Measurements from ENCODE around the gene IGFL1.

DNA sequence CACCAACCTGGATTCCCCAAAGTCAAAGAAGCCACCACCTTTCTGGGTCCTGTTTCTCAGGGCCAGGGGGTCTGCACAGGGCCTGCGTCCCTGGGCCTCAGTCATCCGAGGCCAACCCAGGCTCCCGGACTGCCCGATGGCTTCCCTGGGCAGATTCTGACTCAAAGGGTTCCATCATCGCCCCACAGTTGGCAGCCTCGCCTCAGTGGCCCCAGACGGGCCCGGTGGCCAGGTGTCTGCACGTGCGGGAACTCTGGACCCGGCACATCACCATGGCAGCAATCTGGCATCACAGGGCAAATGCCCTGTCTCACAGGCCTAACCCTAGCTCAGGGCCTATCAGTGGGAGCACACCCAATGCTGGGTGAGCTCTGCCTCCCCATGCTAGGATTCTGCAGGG lies 2.9 kb downstream of the IGFL1 start:
- TF ChIP-seq, protein P1, sequence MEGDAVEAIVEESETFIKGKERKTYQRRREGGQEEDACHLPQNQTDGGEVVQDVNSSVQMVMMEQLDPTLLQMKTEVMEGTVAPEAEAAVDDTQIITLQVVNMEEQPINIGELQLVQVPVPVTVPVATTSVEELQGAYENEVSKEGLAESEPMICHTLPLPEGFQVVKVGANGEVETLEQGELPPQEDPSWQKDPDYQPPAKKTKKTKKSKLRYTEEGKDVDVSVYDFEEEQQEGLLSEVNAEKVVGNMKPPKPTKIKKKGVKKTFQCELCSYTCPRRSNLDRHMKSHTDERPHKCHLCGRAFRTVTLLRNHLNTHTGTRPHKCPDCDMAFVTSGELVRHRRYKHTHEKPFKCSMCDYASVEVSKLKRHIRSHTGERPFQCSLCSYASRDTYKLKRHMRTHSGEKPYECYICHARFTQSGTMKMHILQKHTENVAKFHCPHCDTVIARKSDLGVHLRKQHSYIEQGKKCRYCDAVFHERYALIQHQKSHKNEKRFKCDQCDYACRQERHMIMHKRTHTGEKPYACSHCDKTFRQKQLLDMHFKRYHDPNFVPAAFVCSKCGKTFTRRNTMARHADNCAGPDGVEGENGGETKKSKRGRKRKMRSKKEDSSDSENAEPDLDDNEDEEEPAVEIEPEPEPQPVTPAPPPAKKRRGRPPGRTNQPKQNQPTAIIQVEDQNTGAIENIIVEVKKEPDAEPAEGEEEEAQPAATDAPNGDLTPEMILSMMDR (conservative IDR thresholded peaks at IDR 0.05; ENCODE audit: low read length): no peak
- TF ChIP-seq EZH2phosphoT487 (IDR thresholded peaks at IDR 0.05; ENCODE audit: borderline replicate concordance, low read depth, low read length): no peak

Measured in OCI-LY7 (cell line).